Measurements from ENCODE around the gene LDLRAD3.

The LDLRAD3 gene

DNA sequence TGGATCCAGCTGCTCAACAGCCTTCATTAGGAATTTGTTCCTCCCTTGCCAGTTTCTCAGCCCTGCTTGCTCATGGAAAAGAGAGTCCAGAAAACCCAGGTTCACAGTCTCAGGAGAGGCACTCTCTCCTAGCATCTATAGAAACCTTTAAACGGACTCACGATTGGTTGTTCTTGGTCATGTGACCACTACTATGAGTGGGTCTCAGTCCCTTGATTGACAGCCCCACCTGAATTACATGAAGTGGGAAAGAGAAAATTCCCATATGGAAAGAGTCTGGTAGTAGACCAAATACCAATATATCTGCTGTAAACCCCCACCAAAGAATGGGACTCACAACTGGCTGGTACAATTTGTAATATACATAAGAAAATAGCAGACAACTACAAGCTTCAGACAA, 291.0 kb downstream of the LDLRAD3 start:
- Mint-ChIP-seq H3K9me3 (no peaks in the 10 kb centered on the region), H3K4me3 (no peak overlapping the region), H3K4me1 (peaks cover 46% of the 10 kb centered on the region)

DNA sequence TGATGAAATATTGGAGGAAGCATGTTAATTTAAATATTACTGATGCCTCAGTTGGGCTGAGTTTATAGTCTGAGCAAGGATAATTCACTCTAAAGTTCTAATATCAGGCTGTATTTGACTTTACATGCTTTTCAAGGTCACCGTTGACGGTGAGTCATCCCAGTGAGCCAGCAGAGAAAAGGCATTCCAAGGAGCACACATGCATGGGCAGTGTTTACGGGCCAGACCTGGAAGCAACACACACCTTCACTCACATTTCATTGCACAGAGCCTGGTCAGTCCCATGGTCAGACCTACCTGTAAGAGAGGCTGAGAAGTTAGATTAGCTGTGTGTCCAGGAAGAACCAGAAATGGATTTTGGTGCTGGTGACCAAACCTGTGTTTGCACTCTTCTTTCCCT, 291.9 kb downstream of the LDLRAD3 start:
- Mint-ChIP-seq H3K27ac (no peak overlapping the region), H3K36me3 (ENCODE audit: low read depth) (peaks cover 13% of the 10 kb centered on the region), H3K27me3 (ENCODE audit: low read depth) (no peaks in the 10 kb centered on the region), H3K9me3 (no peaks in the 10 kb centered on the region), H3K4me1 (peaks cover 37% of the 10 kb centered on the region), H3K4me3 (no peak overlapping the region)
- TF ChIP-seq, protein P1, sequence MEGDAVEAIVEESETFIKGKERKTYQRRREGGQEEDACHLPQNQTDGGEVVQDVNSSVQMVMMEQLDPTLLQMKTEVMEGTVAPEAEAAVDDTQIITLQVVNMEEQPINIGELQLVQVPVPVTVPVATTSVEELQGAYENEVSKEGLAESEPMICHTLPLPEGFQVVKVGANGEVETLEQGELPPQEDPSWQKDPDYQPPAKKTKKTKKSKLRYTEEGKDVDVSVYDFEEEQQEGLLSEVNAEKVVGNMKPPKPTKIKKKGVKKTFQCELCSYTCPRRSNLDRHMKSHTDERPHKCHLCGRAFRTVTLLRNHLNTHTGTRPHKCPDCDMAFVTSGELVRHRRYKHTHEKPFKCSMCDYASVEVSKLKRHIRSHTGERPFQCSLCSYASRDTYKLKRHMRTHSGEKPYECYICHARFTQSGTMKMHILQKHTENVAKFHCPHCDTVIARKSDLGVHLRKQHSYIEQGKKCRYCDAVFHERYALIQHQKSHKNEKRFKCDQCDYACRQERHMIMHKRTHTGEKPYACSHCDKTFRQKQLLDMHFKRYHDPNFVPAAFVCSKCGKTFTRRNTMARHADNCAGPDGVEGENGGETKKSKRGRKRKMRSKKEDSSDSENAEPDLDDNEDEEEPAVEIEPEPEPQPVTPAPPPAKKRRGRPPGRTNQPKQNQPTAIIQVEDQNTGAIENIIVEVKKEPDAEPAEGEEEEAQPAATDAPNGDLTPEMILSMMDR (IDR thresholded peaks at IDR 0.05; ENCODE audit: unreplicated experiment in 3 of 3): no peak

More for the DNA sequence above, 291.0 kb downstream of the LDLRAD3 start:
- peak overlapping the region in 1 of 3 experiments; percentile 52 for H3K27ac Mint-ChIP-seq
- TF ChIP-seq, protein P1 (IDR thresholded peaks at IDR 0.05; ENCODE audit: unreplicated experiment in 3 of 3): no peak
- H3K27me3 Mint-ChIP-seq (ENCODE audit: low read depth): no peaks in the 10 kb centered on the region
- H3K36me3 Mint-ChIP-seq (ENCODE audit: low read depth): peaks cover 22% of the 10 kb centered on the region

DNA sequence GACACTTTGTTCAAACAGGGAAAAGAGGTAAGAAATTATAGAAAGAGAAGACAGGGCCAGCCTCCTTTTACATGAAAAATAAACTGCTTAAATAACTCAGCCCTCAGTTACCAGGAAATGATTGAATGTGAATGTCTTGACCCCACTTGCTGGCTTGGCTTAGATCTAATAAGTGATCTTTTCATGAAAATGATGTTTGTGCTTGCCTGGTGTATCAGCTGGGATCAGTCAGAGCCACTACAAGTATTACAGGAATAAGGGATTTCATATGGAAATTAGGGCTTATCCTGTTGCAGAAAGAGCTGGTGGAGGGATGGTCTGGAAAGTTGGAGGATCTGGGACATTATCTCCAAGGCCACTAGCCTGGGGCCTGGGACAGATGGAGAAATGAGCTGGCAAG, 293.5 kb downstream of the LDLRAD3 start:
- Mint-ChIP-seq H3K36me3 (ENCODE audit: low read depth) (peaks cover 12% of the 10 kb centered on the region), H3K4me1 (peaks cover 24% of the 10 kb centered on the region), H3K9me3 (no peaks in the 10 kb centered on the region), H3K27me3 (ENCODE audit: low read depth) (no peaks in the 10 kb centered on the region), H3K4me3 (no peak overlapping the region), H3K27ac (peak overlapping the region; percentile 78 to 88 (median 81))
- TF ChIP-seq, protein P1 (IDR thresholded peaks at IDR 0.05; ENCODE audit: unreplicated experiment in 3 of 3): no peak

DNA sequence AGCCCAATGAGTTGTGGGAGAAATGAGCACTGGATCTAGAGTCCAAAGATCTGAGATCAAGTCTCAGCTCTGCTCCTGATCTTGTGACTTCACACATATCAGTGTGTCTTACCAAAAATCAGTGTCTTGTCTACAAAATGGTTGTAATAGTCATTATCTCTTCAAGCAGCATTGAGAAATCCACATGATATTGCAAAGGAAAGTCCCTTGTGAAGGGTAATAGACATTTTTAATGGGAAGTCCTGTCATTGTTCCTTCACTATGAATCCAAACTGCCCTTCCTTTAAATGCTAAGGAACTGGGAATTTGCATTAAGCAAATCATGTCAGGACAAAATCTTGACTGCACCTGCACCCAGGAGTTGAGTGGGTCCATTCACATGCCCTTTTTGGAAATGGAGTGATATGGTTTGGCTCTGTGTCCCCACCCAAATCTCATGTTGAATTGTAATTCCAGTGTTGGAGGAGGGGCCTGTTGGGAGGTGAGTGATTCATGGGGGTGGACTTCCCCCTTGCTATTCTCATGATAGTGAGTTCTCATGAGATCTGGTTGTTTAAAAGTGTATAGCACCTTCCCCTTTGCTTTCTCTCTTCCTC, 294.3 kb downstream of the LDLRAD3 start:
- Mint-ChIP-seq H3K36me3 (ENCODE audit: low read depth) (peaks cover 12% of the 10 kb centered on the region), H3K4me1 (peaks cover 20% of the 10 kb centered on the region), H3K9me3 (no peaks in the 10 kb centered on the region), H3K27me3 (ENCODE audit: low read depth) (no peaks in the 10 kb centered on the region), H3K4me3 (no peak overlapping the region), H3K27ac (peak overlapping the region in 2 of 3 experiments; percentile 78 to 81)
- TF ChIP-seq, protein P1 (IDR thresholded peaks at IDR 0.05; ENCODE audit: unreplicated experiment in 3 of 3): no peak

DNA sequence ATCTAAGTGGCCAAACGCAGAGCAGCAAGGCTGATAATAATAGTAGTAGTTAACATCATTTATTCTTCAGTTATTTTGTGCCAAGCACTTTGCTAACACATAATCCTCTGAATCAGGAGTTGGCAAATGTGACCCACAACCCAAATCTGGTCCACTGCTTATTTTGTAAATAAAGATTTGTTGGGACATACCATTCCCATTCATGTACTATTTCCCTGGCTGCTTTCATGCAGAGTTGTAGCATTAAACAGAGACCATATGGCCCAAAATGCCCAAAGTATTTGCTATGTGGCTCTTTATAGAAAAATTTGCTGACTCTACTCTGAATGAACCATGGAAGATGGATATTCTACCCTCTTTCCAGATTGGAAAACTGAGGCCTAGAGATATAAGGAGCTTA, 295.0 kb downstream of the LDLRAD3 start:
- Mint-ChIP-seq H3K9me3 (no peaks in the 10 kb centered on the region), H3K36me3 (ENCODE audit: low read depth) (peaks cover 12% of the 10 kb centered on the region), H3K27me3 (ENCODE audit: low read depth) (peaks cover 7% of the 10 kb centered on the region), H3K4me1 (peaks cover 18% of the 10 kb centered on the region), H3K4me3 (no peak overlapping the region), H3K27ac (no peak overlapping the region)
- TF ChIP-seq, protein P1 (IDR thresholded peaks at IDR 0.05; ENCODE audit: unreplicated experiment in 3 of 3): no peak

DNA sequence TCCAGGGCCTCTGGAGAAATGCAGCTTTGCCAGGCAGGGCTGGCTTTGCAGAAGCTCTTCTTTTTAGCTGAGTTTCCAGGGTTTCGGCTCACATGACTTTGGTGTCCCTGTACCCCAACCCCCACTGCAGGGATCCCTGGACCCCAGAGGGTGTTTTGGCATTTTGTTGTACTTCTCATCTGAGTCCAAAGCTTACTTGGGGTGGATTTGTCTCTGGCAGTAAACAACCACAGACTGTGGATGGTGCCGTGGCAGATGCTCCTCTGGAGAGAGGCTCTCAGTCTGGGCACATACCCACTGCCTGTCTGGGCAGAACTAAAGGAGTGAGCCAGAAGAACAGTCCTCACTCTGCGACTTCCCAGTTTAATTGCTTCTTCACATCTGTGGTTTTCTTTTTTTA, 295.8 kb downstream of the LDLRAD3 start:
- peaks cover 12% of the 10 kb centered on the region for H3K36me3 Mint-ChIP-seq (ENCODE audit: low read depth)
- H3K4me3 Mint-ChIP-seq: no peak overlapping the region
- peaks cover 7% of the 10 kb centered on the region for H3K27me3 Mint-ChIP-seq (ENCODE audit: low read depth)
- no peaks in the 10 kb centered on the region for H3K9me3 Mint-ChIP-seq
- peaks cover 18% of the 10 kb centered on the region for H3K4me1 Mint-ChIP-seq
- TF ChIP-seq, protein P1 (IDR thresholded peaks at IDR 0.05; ENCODE audit: unreplicated experiment in 3 of 3): no peak
- peak overlapping the region in 1 of 3 experiments; percentile 27 for H3K27ac Mint-ChIP-seq

Measured in nephron (organoid).